HepG2 (cell line): ENCODE measurements around the gene TRIM7. TPM values are rescaled to one million over a fixed set of nuclear protein-coding genes. Genes with fewer than 3 reads are reported as not detected.
A peak's percentile ranks its signal among the peaks of the same experiment; 100 is the strongest.

Experiments used
- ADNP ChIP-seq: sonication (generic); formaldehyde crosslinking; IDR thresholded peaks from 2 replicates; pipeline ENCODE4 v1.4.0; 2020; ENCODE audit warnings: missing genetic modification reagents
- ARNT2 ChIP-seq: sonication (generic); formaldehyde crosslinking; IDR thresholded peaks from 2 replicates; pipeline ENCODE4 v1.8.0; 2022; ENCODE audit warnings: mild to moderate bottlenecking, low read depth, missing genetic modification reagents, moderate library complexity
- ATF7 ChIP-seq, 2 experiments: fragments of 450-650 bp in 1 of 2; sonication (generic) in 1 of 2; formaldehyde crosslinking in 1 of 2; IDR thresholded peaks; 2 replicates each; pipeline versions ENCODE4 v1.4.0 to v1.6.1; 2016 to 2020; ENCODE audit warnings: antibody characterized with exemption in 1 of 2, mild to moderate bottlenecking in 1 of 2, missing genetic modification reagents in 1 of 2
- EP300 ChIP-seq, 3 experiments: sonication (generic) in 1 of 3; formaldehyde crosslinking in 1 of 3; IDR thresholded peaks; 2 replicates each; pipeline versions ENCODE4 v1.5.1 to v1.6.1; 2011 to 2020; ENCODE audit warnings: low read depth in 2 of 3, low read length in 2 of 3, borderline replicate concordance in 1 of 3, improper control_type of control experiment in 1 of 3, mild to moderate bottlenecking in 1 of 3, missing genetic modification reagents in 1 of 3, moderate library complexity in 1 of 3
- HNRNPK ChIP-seq: fragments of 200-400 bp; formaldehyde crosslinking; IDR thresholded peaks from 2 replicates; pipeline ENCODE4 v1.6.1; 2018; ENCODE audit warnings: low read length, low read depth, moderate library complexity, mild to moderate bottlenecking; ENCODE audit not compliant: poor library complexity, severe bottlenecking
- KDM6A ChIP-seq: IDR thresholded peaks from 2 replicates; pipeline ENCODE4 v1.6.1; 2016; ENCODE audit warnings: low read depth
- NR2F6 ChIP-seq, 2 experiments: IDR thresholded peaks; 2 replicates each; pipeline ENCODE4 v1.6.1; 2016; ENCODE audit warnings: antibody characterized with exemption in 1 of 2, mild to moderate bottlenecking in 1 of 2
- NRL ChIP-seq: sonication (generic); formaldehyde crosslinking; IDR thresholded peaks from 2 replicates; pipeline ENCODE4 v1.5.0; 2020; ENCODE audit warnings: missing genetic modification reagents, mild to moderate bottlenecking, moderate library complexity, borderline replicate concordance
- ONECUT2 ChIP-seq: sonication (generic); formaldehyde crosslinking; IDR thresholded peaks from 2 replicates; pipeline ENCODE4 v1.4.0; 2020; ENCODE audit warnings: missing genetic modification reagents
- RFX3 ChIP-seq: IDR thresholded peaks from 2 replicates; pipeline ENCODE4 v1.6.1; 2016; ENCODE audit warnings: missing biosample characterization, missing genetic modification reagents
- SOX6 ChIP-seq, 2 experiments: fragments of 450-650 bp in 1 of 2; sonication (generic) in 1 of 2; formaldehyde crosslinking in 1 of 2; IDR thresholded peaks; 2 replicates each; pipeline versions ENCODE4 v1.4.0 to v1.6.1; 2017 to 2020; ENCODE audit warnings: antibody characterized with exemption in 1 of 2, mild to moderate bottlenecking in 1 of 2, missing genetic modification reagents in 1 of 2
- TARDBP ChIP-seq: sonication (generic); formaldehyde crosslinking; IDR thresholded peaks from 2 replicates; pipeline ENCODE4 v1.8.0; 2022; ENCODE audit warnings: mild to moderate bottlenecking, missing genetic modification reagents
- TGIF2 ChIP-seq: IDR thresholded peaks from 2 replicates; pipeline ENCODE4 v1.6.1; 2016; ENCODE audit warnings: control low read depth, missing compliant biosample characterization
- ZBTB7B ChIP-seq: sonication (generic); formaldehyde crosslinking; IDR thresholded peaks from 2 replicates; pipeline ENCODE4 v1.4.0; 2020; ENCODE audit warnings: missing genetic modification reagents
- ZFP36L1 ChIP-seq: sonication (generic); formaldehyde crosslinking; IDR thresholded peaks from 2 replicates; pipeline ENCODE4 v1.8.0; 2022; ENCODE audit warnings: mild to moderate bottlenecking, missing genetic modification reagents, moderate library complexity
- ZFX ChIP-seq: sonication (generic); formaldehyde crosslinking; IDR thresholded peaks from 2 replicates; pipeline ENCODE4 v1.4.0; 2020; ENCODE audit warnings: mild to moderate bottlenecking, low read depth, missing genetic modification reagents, moderate library complexity
- ZNF317 ChIP-seq: sonication (generic); formaldehyde crosslinking; IDR thresholded peaks from 2 replicates; pipeline ENCODE4 v1.5.0; 2020; ENCODE audit warnings: mild to moderate bottlenecking, missing genetic modification reagents
- ZNF343 ChIP-seq: sonication (generic); formaldehyde crosslinking; IDR thresholded peaks from 2 replicates; pipeline ENCODE4 v1.4.0; 2020; ENCODE audit warnings: mild to moderate bottlenecking, missing genetic modification reagents
- ZNF598 ChIP-seq: sonication (generic); formaldehyde crosslinking; IDR thresholded peaks from 2 replicates; pipeline ENCODE4 v1.5.1; 2020; ENCODE audit warnings: mild to moderate bottlenecking, missing genetic modification reagents, borderline replicate concordance
- ZNF678 ChIP-seq: sonication (generic); formaldehyde crosslinking; IDR thresholded peaks from 2 replicates; pipeline ENCODE4 v1.4.0; 2020; ENCODE audit warnings: mild to moderate bottlenecking, missing genetic modification reagents
- ZSCAN20 ChIP-seq: sonication (generic); formaldehyde crosslinking; IDR thresholded peaks from 2 replicates; pipeline ENCODE4 v1.4.0; 2020; ENCODE audit warnings: missing genetic modification reagents, mild to moderate bottlenecking, borderline replicate concordance
- polyA plus RNA-seq, 8 experiments: library from polyadenylated mRNA; depleted of rRNA in 3 of 8; stranded (reverse) in 7 of 8; unstranded in 1 of 8; fragments of >200 nt; fragmentation: Illumina TruSeq in 4 of 8; extraction: Trizol in 4 of 8; gene quantifications; 2 replicates each; pipeline versions ENCODE4 v1.2.1 to v1.2.3, GENCODE V29; 2011 to 2016; ENCODE audit warnings: low read depth in 4 of 8, missing spikeins in 1 of 8, mixed read lengths in 1 of 8; ENCODE audit not compliant: insufficient read depth in 1 of 8
- total RNA-seq, 5 experiments: library from RNA; depleted of rRNA; stranded (reverse); fragments of >200 nt; fragmentation: Illumina TruSeq; extraction: Trizol; gene quantifications; 2 replicates each; pipeline ENCODE4 v1.2.3, GENCODE V29; 2016; ENCODE audit warnings: low read depth in 1 of 5
- TF ChIP-seq, protein P1 (sequence below): sonication (generic); formaldehyde crosslinking; IDR thresholded peaks from 2 replicates; pipeline ENCODE4 v1.8.1; 2023; ENCODE audit warnings: mild to moderate bottlenecking, missing genetic modification reagents, borderline replicate concordance
- TF ChIP-seq, protein P2 (sequence below): sonication (generic); formaldehyde crosslinking; IDR thresholded peaks from 2 replicates; pipeline ENCODE4 v1.8.1; 2023; ENCODE audit warnings: missing genetic modification reagents, mild to moderate bottlenecking, borderline replicate concordance
- TF ChIP-seq, protein P3 (sequence below), 2 experiments: IDR thresholded peaks; 2 replicates each; pipeline ENCODE4 v1.6.1; 2011 to 2012; ENCODE audit warnings: low read length in 2 of 2, borderline replicate concordance in 1 of 2, low read depth in 1 of 2, mild to moderate bottlenecking in 1 of 2, moderate library complexity in 1 of 2

TRIM7 gene
- total and polyA plus RNA-seq, 2 of the 13 experiments (the other 11 are each of a cell fraction or from before 2014, with no cell fraction given): 0.13 TPM; not detected in 1

GRCh38 chr5:181191526-181192336 lies 13.3 kb downstream of the TRIM7 start (continued):
- TF ChIP-seq ZNF678 (no peak), SOX6 (IDR thresholded peaks at IDR 0.05) (no peak), SOX6 (CRISPR knock-in tag; IDR thresholded peaks at IDR 0.05) (peak; percentile 68), ZNF317 (CRISPR knock-in tag) (0 out of 2 replicates have a peak, but pooled peaks have one; percentile 22), TARDBP (peak; percentile 92), RFX3 (CRISPR knock-in tag) (no peak), ZFX (CRISPR knock-in tag) (peak; percentile 81), NRL (CRISPR knock-in tag) (no peak; the same call in 1 of the 2 replicates), ATF7 (IDR thresholded peaks at IDR 0.05) (no peak), ATF7 (CRISPR knock-in tag; IDR thresholded peaks at IDR 0.05) (0 out of 2 replicates have a peak, but pooled peaks have one; percentile 18), KDM6A (CRISPR knock-in tag) (no peak), TGIF2 (peak; percentile 19; the same call in 1 of the 2 replicates), ONECUT2 (no peak), ZNF598 (CRISPR knock-in tag) (no peak), EP300 (IDR thresholded peaks at IDR 0.05; ENCODE audit: low read depth in 2 of 2, low read length in 2 of 2) (0 out of 4 replicates have a peak, but pooled peaks of 1 of the 2 experiments have one; percentile 10), EP300 (CRISPR knock-in tag; IDR thresholded peaks at IDR 0.05; ENCODE audit: borderline replicate concordance) (no peak), NR2F6 (IDR thresholded peaks at IDR 0.05) (peak; percentile 51; the same call in 1 of the 2 replicates), NR2F6 (CRISPR knock-in tag; IDR thresholded peaks at IDR 0.05) (peak; percentile 16; the same call in 1 of the 2 replicates), ZNF343 (0 out of 2 replicates have a peak, but pooled peaks have one; percentile 66), ADNP (CRISPR knock-in tag) (no peak), ZBTB7B (no peak; the same call in 1 of the 2 replicates), HNRNPK (no peak), ARNT2 (CRISPR knock-in tag) (peak; percentile 91), ZSCAN20 (CRISPR knock-in tag) (peak; percentile 75; the same call in 1 of the 2 replicates), ZFP36L1 (no peak)
- TF ChIP-seq, protein P1, sequence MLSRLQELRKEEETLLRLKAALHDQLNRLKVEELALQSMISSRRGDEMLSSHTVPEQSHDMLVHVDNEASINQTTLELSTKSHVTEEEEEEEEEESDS (CRISPR knock-in tag): 0 out of 2 replicates have a peak, but pooled peaks have one; percentile 80
- TF ChIP-seq, protein P2, sequence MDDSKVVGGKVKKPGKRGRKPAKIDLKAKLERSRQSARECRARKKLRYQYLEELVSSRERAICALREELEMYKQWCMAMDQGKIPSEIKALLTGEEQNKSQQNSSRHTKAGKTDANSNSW: no peak; the same call in 1 of the 2 replicates
- TF ChIP-seq, protein P3, sequence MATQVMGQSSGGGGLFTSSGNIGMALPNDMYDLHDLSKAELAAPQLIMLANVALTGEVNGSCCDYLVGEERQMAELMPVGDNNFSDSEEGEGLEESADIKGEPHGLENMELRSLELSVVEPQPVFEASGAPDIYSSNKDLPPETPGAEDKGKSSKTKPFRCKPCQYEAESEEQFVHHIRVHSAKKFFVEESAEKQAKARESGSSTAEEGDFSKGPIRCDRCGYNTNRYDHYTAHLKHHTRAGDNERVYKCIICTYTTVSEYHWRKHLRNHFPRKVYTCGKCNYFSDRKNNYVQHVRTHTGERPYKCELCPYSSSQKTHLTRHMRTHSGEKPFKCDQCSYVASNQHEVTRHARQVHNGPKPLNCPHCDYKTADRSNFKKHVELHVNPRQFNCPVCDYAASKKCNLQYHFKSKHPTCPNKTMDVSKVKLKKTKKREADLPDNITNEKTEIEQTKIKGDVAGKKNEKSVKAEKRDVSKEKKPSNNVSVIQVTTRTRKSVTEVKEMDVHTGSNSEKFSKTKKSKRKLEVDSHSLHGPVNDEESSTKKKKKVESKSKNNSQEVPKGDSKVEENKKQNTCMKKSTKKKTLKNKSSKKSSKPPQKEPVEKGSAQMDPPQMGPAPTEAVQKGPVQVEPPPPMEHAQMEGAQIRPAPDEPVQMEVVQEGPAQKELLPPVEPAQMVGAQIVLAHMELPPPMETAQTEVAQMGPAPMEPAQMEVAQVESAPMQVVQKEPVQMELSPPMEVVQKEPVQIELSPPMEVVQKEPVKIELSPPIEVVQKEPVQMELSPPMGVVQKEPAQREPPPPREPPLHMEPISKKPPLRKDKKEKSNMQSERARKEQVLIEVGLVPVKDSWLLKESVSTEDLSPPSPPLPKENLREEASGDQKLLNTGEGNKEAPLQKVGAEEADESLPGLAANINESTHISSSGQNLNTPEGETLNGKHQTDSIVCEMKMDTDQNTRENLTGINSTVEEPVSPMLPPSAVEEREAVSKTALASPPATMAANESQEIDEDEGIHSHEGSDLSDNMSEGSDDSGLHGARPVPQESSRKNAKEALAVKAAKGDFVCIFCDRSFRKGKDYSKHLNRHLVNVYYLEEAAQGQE (IDR thresholded peaks at IDR 0.05; ENCODE audit: borderline replicate concordance in 1 of 2, low read depth in 1 of 2, low read length in 2 of 2): peak in 1 of 2 experiments; percentile 11; a peak in 1 of 4 replicates
